ENCODE results near the gene TPRG1L. TPM values are rescaled to one million over a fixed set of nuclear protein-coding genes. Genes with fewer than 3 reads are reported as not detected.
A peak's percentile ranks its signal among the peaks of the same experiment; 100 is the strongest.

TPRG1L gene
- total RNA-seq, 1 donor from 2014 or later = 26.5 TPM

GRCh38 chr1:3646596-3646995, 21.8 kb downstream of the TPRG1L start:
- POLR2A ChIA-PET = no interaction called here
- TF ChIP-seq CTCF (IDR thresholded peaks at IDR 0.05) = no peak
- intact Hi-C loops (cut with micrococcal nuclease) = no loop called here

GRCh38 chr1:3649342-3650247, 24.8 kb downstream of the TPRG1L start, which contains the start of gene WRAP73:
Gene WRAP73, minus strand, starts transcription at chr1:3650103. Its CDS starts 104 bp downstream, at chr1:3649999.
- no peak within 1 kb of the TSS for H3K27ac Mint-ChIP-seq

More at GRCh38 chr1:3646596-3646995, 21.8 kb downstream of the TPRG1L start:
- H3K4me3 Mint-ChIP-seq = no peak overlapping the region
- H3K27me3 Mint-ChIP-seq = peaks cover 7% of the 10 kb centered on the region
- no peak for DNase-seq
- no peak overlapping the region for H3K27ac Mint-ChIP-seq
- no peaks in the 10 kb centered on the region for H3K9me3 Mint-ChIP-seq
- no peak for ATAC-seq (ENCODE audit: low read depth)
- peaks cover 26% of the 10 kb centered on the region for H3K4me1 Mint-ChIP-seq
- H3K36me3 Mint-ChIP-seq (ENCODE audit: low read depth) = peaks cover 51% of the 10 kb centered on the region
- CTCF ChIA-PET = no interaction called here

GRCh38 chr1:3650248-3651025, 25.6 kb downstream of the TPRG1L start:
- intact Hi-C loops (cut with micrococcal nuclease) = loop anchor here (1.0 kb wide), 3 partner anchors 22 to 119 kb away; no protein-coding TSS in a partner anchor
- Mint-ChIP-seq H3K4me3 (peak overlapping the region; percentile 82), H3K36me3 (ENCODE audit: low read depth) (peaks cover 26% of the 10 kb centered on the region), H3K9me3 (no peaks in the 10 kb centered on the region), H3K27ac (no peak overlapping the region), H3K27me3 (peaks cover 18% of the 10 kb centered on the region), H3K4me1 (peaks cover 30% of the 10 kb centered on the region)
- ChIA-PET CTCF (interaction anchor here (1.3 kb wide), 1 partner anchor 74 kb away, joined by 3 read pairs; no protein-coding TSS in a partner anchor), POLR2A (interaction anchor here (0.7 to 2.0 kb wide), 4 partner anchors 14 to 26 kb away, joined by 3 to 9 read pairs (median 6); no protein-coding TSS in a partner anchor)
- ATAC-seq (ENCODE audit: low read depth) = no peak
- no peak for TF ChIP-seq CTCF (IDR thresholded peaks at IDR 0.05)
- no peak for DNase-seq

More at GRCh38 chr1:3649342-3650247, 24.8 kb downstream of the TPRG1L start, which contains the start of gene WRAP73:
- no peak for TF ChIP-seq CTCF (IDR thresholded peaks at IDR 0.05)
- ChIA-PET CTCF (interaction anchor here (1.3 to 1.7 kb wide), 4 partner anchors 21 to 75 kb away, joined by 3 to 5 read pairs (median 3); no protein-coding TSS in a partner anchor), POLR2A (interaction anchor here (0.7 to 2.0 kb wide), 4 partner anchors 15 to 27 kb away, joined by 3 to 9 read pairs (median 6); no protein-coding TSS in a partner anchor)
- Mint-ChIP-seq H3K27me3 (peaks cover 16% of the 10 kb centered on the region), H3K36me3 (ENCODE audit: low read depth) (peaks cover 33% of the 10 kb centered on the region), H3K9me3 (no peaks in the 10 kb centered on the region), H3K4me1 (peaks cover 29% of the 10 kb centered on the region), H3K4me3 (peak within 1 kb of the TSS; percentile 82)
- intact Hi-C loops (cut with micrococcal nuclease) = loop anchor here (1.0 kb wide), 3 partner anchors 23 to 118 kb away; no protein-coding TSS in a partner anchor
- DNase-seq = peak; percentile 84
- ATAC-seq (ENCODE audit: low read depth) = peak; percentile 97

- Mint-ChIP-seq H3K4me3 (peak overlapping the region; percentile 66), H3K4me1 (peaks cover 38% of the 10 kb centered on the region), H3K36me3 (ENCODE audit: low read depth) (peaks cover 17% of the 10 kb centered on the region), H3K27me3 (peaks cover 23% of the 10 kb centered on the region), H3K9me3 (no peaks in the 10 kb centered on the region), H3K27ac (peak overlapping the region; percentile 18)
- no peak for ATAC-seq (ENCODE audit: low read depth)
- CTCF ChIA-PET = interaction anchor here (0.9 kb wide), 1 partner anchor 26 kb away, joined by 4 read pairs; no protein-coding TSS in a partner anchor
- intact Hi-C loops (cut with micrococcal nuclease) = no loop called here
- DNase-seq = no peak
- TF ChIP-seq CTCF (IDR thresholded peaks at IDR 0.05) = no peak
- POLR2A ChIA-PET = interaction anchor here (0.6 to 1.2 kb wide), 3 partner anchors 15 to 1244 kb away, joined by 3 to 5 read pairs (median 3); no protein-coding TSS in a partner anchor
Measured at GRCh38 chr1:3651026-3651929, 26.5 kb downstream of the TPRG1L start.
